GM18873 (cell line): ENCODE data around the gene CD44.
"Not testable (repeated sequence)": the region's sequence is repeated elsewhere in the genome, so short reads cannot be mapped to it uniquely, and the experiment has no call there.

Experiments used
- ATAC-seq: cut with Tn5 transposase; IDR thresholded peaks from one replicate; pipeline ENCODE4 v1.9.1; 2021; ENCODE audit warnings: mild to moderate bottlenecking, moderate library complexity, moderate number of reproducible peaks; ENCODE audit not compliant: unreplicated experiment, low FRiP score

The CD44 gene

GRCh38 chr11:35207471-35208403 lies 68.8 kb downstream of the CD44 start:
- no peak for ATAC-seq

- ATAC-seq, result no peak
Measured at GRCh38 chr11:35208795-35209194, 69.8 kb downstream of the CD44 start.

- ATAC-seq, result no peak
Measured at GRCh38 chr11:35210876-35211546, 72.0 kb downstream of the CD44 start.

- ATAC-seq, result no peak
Measured at GRCh38 chr11:35211952-35212351, 73.0 kb downstream of the CD44 start.

- no peak for ATAC-seq
Measured at GRCh38 chr11:35214226-35214770, 75.3 kb downstream of the CD44 start.

GRCh38 chr11:35214792-35215193 lies 75.8 kb downstream of the CD44 start:
- ATAC-seq, result no peak

- no peak for ATAC-seq
Measured at GRCh38 chr11:35215945-35216344, 77.0 kb downstream of the CD44 start.

- ATAC-seq, result no peak
Measured at GRCh38 chr11:35216962-35217678, 78.1 kb downstream of the CD44 start.

- ATAC-seq, result no peak
Measured at GRCh38 chr11:35218956-35219355, 80.0 kb downstream of the CD44 start.

- ATAC-seq, result no peak
Measured at GRCh38 chr11:35223371-35223796, 84.4 kb downstream of the CD44 start.

GRCh38 chr11:35223991-35224390 lies 85.0 kb downstream of the CD44 start:
- no peak for ATAC-seq

GRCh38 chr11:35225946-35226520 lies 87.1 kb downstream of the CD44 start:
- no peak for ATAC-seq

- not testable (repeated sequence) for ATAC-seq
Measured at GRCh38 chr11:35226756-35227155, 87.8 kb downstream of the CD44 start.

- no peak for ATAC-seq
Measured at GRCh38 chr11:35227576-35228327, 88.8 kb downstream of the CD44 start.

GRCh38 chr11:35228328-35228725 lies 89.4 kb downstream of the CD44 start:
- no peak for ATAC-seq

GRCh38 chr11:35230388-35230787 lies 91.4 kb downstream of the CD44 start:
- ATAC-seq, result no peak

- ATAC-seq, result no peak
Measured at GRCh38 chr11:35231076-35231860, 92.3 kb downstream of the CD44 start.

GRCh38 chr11:35232891-35233330 lies 93.9 kb downstream of the CD44 start:
- ATAC-seq, result no peak

- no peak for ATAC-seq
Measured at GRCh38 chr11:35233518-35233917, 94.5 kb downstream of the CD44 start.
